ENCODE measurements around the gene NPIPB2. TPM values are rescaled to one million over a fixed set of nuclear protein-coding genes. Genes with fewer than 3 reads are reported as not detected.

The NPIPB2 gene
- total and polyA plus RNA-seq, 7 experiments from 2014 or later: 2.2 to 31.0 (median 15.3) TPM

DNA sequence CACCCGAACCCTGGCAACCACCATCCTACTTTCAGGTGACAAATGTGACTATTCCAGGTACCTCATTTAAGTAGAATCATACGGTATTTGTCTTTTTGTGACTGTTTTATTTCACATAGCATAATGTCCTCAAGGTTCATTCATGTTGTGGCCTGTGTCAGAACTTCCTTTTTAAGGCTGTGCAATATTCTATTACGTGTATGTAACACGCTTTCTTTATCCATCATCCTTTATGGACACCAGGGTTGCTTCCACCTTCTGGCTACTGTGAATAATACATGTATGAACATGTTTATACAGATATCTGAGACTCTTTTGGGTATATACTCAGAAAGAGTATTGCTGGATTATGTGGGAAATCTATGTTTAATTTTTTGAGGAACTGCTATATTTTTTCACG lies 61.8 kb downstream of the NPIPB2 start:
- peak overlapping the region in 4 of 9 donors; percentile 14 to 64 (median 16) for H3K27ac Mint-ChIP-seq
- peaks cover 12 to 80% (median 31%) of the 10 kb centered on the region in 3 experiments for H3K36me3 ChIP-seq (ENCODE audit: control insufficient read depth in 2 of 3, insufficient read depth in 3 of 3, low read length in 3 of 3)
- peaks cover 0 to 33% (median 10%) of the 10 kb centered on the region in 5 donors for H3K36me3 Mint-ChIP-seq

DNA sequence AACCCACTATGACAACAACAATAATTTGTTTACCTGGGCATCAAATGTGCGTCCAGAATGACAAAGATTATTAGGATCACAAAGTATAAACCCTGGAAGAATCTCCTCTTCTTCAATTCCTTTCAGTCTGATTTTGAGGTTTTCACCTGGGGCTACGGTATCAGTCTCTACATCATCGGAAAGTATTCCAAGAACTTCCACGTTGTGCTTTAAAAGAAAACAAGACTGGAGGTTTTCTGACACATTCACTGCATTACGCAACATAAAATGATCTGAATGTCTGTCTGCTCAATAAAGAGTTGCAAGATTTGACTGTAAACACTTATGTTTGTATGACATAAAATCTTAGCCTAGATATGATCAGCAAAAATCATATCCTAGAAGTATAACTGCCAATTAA lies 64.5 kb downstream of the NPIPB2 start:
- ATAC-seq (no peak), DNase-seq (no peak)
- Histone ChIP-seq H3K4me3 (ENCODE audit: low read length) (no peak overlapping the region), H3K27me3 (ENCODE audit: control insufficient read depth in 2 of 2, insufficient read depth in 2 of 2, low read length in 2 of 2) (no peaks in the 10 kb centered on the region), H3K9me3 (ENCODE audit: control insufficient read depth in 2 of 3, low read length in 3 of 3) (no peaks in the 10 kb centered on the region), H3K27ac (ENCODE audit: low read depth, low read length) (no peak overlapping the region), H3K4me1 (ENCODE audit: control insufficient read depth in 2 of 2, insufficient read depth in 2 of 2, low read length in 2 of 2) (no peaks in the 10 kb centered on the region), H3K36me3 (ENCODE audit: control insufficient read depth in 2 of 3, insufficient read depth in 3 of 3, low read length in 3 of 3) (peaks cover 22 to 79% (median 38%) of the 10 kb centered on the region in 3 experiments)
- intact Hi-C loops (cut with micrococcal nuclease): no loop called here
- ChIA-PET CTCF (no interaction called here), POLR2A (no interaction called here)
- H3K9me3 Mint-ChIP-seq: no peaks in the 10 kb centered on the region
- H3K27ac Mint-ChIP-seq: no peak overlapping the region
- peaks cover 0 to 35% (median 12%) of the 10 kb centered on the region in 5 donors for H3K36me3 Mint-ChIP-seq
- no peaks in the 10 kb centered on the region for H3K27me3 Mint-ChIP-seq
- no peak overlapping the region for H3K4me3 Mint-ChIP-seq
- H3K4me1 Mint-ChIP-seq: peaks cover 0 to 3% (median 0%) of the 10 kb centered on the region in 7 donors

More for the DNA sequence above, 61.8 kb downstream of the NPIPB2 start:
- H3K4me3 ChIP-seq (ENCODE audit: low read length): no peak overlapping the region
- H3K9me3 Mint-ChIP-seq: no peaks in the 10 kb centered on the region
- H3K27me3 ChIP-seq (ENCODE audit: control insufficient read depth in 2 of 2, insufficient read depth in 2 of 2, low read length in 2 of 2): no peaks in the 10 kb centered on the region
- H3K27me3 Mint-ChIP-seq: no peaks in the 10 kb centered on the region
- intact Hi-C loops (cut with micrococcal nuclease): no loop called here
- H3K4me1 Mint-ChIP-seq: peaks cover 0 to 5% (median 0%) of the 10 kb centered on the region in 7 donors
- no peak overlapping the region for H3K4me3 Mint-ChIP-seq
- H3K4me1 ChIP-seq (ENCODE audit: control insufficient read depth in 2 of 2, insufficient read depth in 2 of 2, low read length in 2 of 2): no peaks in the 10 kb centered on the region
- POLR2A ChIA-PET: no interaction called here
- ATAC-seq (peak; percentile 45), DNase-seq (no peak)
- no peak overlapping the region for H3K27ac ChIP-seq (ENCODE audit: low read depth, low read length)
- H3K9me3 ChIP-seq (ENCODE audit: control insufficient read depth in 2 of 3, low read length in 3 of 3): no peaks in the 10 kb centered on the region
- CTCF ChIA-PET: no interaction called here

Other genes with a start within 250 kb of the NPIPB2 start
- gene TXNDC11, start 199.2 kb downstream of the NPIPB2 start, total RNA-seq: 10 to 100 TPM; 41.2 to 80.5 (median 55.1) TPM
- 10 to 100 TPM; 36.7 to 60.3 TPM for gene TXNDC11, start 199.2 kb downstream of the NPIPB2 start, polyA plus RNA-seq
- gene ZC3H7A, start 144.8 kb downstream of the NPIPB2 start, total RNA-seq: 100 to 1,000 TPM in 1 of 5 experiments, 10 to 100 TPM in 4; 86.9 to 102 (median 88.6) TPM
- gene ZC3H7A, start 144.8 kb downstream of the NPIPB2 start, polyA plus RNA-seq: 10 to 100 TPM; 40.1 to 44.9 TPM
- 100 to 1,000 TPM; 141 to 255 (median 219) TPM for gene RSL1D1, start 90.5 kb downstream of the NPIPB2 start, total RNA-seq
- gene RSL1D1, start 90.5 kb downstream of the NPIPB2 start, polyA plus RNA-seq: 100 to 1,000 TPM; 281 to 312 TPM
- 100 to 1,000 TPM in 3 of 5 experiments, 10 to 100 TPM in 2; 92.8 to 148 (median 101) TPM for gene GSPT1, start 26.1 kb downstream of the NPIPB2 start, total RNA-seq
- 10 to 100 TPM; 71.0 to 92.7 TPM for gene GSPT1, start 26.1 kb downstream of the NPIPB2 start, polyA plus RNA-seq
- gene TNFRSF17, start 23.2 kb upstream of the NPIPB2 start, total RNA-seq: 1 to 10 TPM in 2 of 5 experiments, not detected in 3; 1.2 to 1.8 TPM
- gene TNFRSF17, start 23.2 kb upstream of the NPIPB2 start, polyA plus RNA-seq: not detected
- 10 to 100 TPM; 20.4 to 67.5 (median 36.6) TPM for gene SNX29, start 34.7 kb upstream of the NPIPB2 start, total RNA-seq
- 10 to 100 TPM; 16.2 to 17.6 TPM for gene SNX29, start 34.7 kb upstream of the NPIPB2 start, polyA plus RNA-seq

All from naive thymus-derived CD4-positive, alpha-beta T cell (primary cell).